ENCODE data around the gene ZFAND3.

DNA sequence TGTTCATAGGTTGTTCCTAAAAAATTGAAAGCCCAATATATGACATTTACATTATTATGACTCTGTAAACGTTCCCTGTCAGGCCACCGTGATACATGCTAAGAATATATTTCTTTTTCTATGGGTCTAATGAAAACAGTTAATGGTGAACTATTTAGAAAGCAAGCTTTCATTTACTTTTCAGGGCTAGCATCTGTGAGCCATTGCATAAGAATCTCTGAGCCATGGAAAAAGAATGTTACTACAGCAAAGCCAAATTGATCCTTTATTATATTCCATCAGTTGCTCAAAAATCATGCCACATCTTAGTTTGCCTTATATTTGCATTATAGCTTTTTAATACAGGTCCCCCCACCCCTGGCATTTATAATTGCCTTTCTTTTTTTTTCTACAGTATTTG is 275.5 kb downstream of the ZFAND3 start:
- TF ChIP-seq NR2C2 (IDR thresholded peaks at IDR 0.05; ENCODE audit: borderline replicate concordance, control insufficient read depth, insufficient read length, low read depth): no peak
- no peak for TF ChIP-seq BHLHE40 (IDR thresholded peaks at IDR 0.05; ENCODE audit: borderline replicate concordance in 1 of 2, low read depth in 2 of 2, low read length in 1 of 2)
- TF ChIP-seq HDGF (IDR thresholded peaks at IDR 0.05): no peak
- TF ChIP-seq EZH2 (IDR thresholded peaks at IDR 0.05; ENCODE audit: borderline replicate concordance, control insufficient read depth, low read depth, low read length): no peak
- TF ChIP-seq EGR1 (IDR thresholded peaks at IDR 0.05; ENCODE audit: borderline replicate concordance in 1 of 2, low read depth in 2 of 2, low read length in 2 of 2): no peak
